ENCODE results near the gene ZCCHC12. TPM values are rescaled to one million over a fixed set of nuclear protein-coding genes. Genes with fewer than 3 reads are reported as not detected.
A peak's percentile ranks its signal among the peaks of the same experiment; 100 is the strongest.
"Not testable (repeated sequence)": the region's sequence is repeated elsewhere in the genome, so short reads cannot be mapped to it uniquely, and the experiment has no call there.

Gene ZCCHC12
- polyA plus RNA-seq (2012; ENCODE audit: low read depth, missing spikeins), result not detected

- FAIRE-seq, result peak; percentile 58
- TF ChIP-seq POLR2A (IDR thresholded peaks at IDR 0.05; ENCODE audit: low read depth, low read length), result no peak
- no peak for TF ChIP-seq PAX5 (IDR thresholded peaks at IDR 0.05; ENCODE audit: insufficient read depth, low read length, severe bottlenecking)
- no peak for TF ChIP-seq TAF1 (IDR thresholded peaks at IDR 0.05; ENCODE audit: low read depth, low read length)
- no peak for TF ChIP-seq POU2F2 (IDR thresholded peaks at IDR 0.05; ENCODE audit: low read depth, low read length)
- no peak for TF ChIP-seq SPI1 (IDR thresholded peaks at IDR 0.05; ENCODE audit: low read depth, low read length)
- no peak for TF ChIP-seq POLR2AphosphoS5 (IDR thresholded peaks at IDR 0.05; ENCODE audit: low read depth, low read length)
- peak; percentile 32 for DNase-seq (ENCODE audit: insufficient read length, low spot score)
Observed at GRCh38 chrX:118823263-118824172, at the start of gene ZCCHC12. ZCCHC12 (plus strand) TSS chrX:118823824; CDS start chrX:118825245, 1,421 bp downstream.

- FAIRE-seq, result no peak
- TF ChIP-seq TAF1 (IDR thresholded peaks at IDR 0.05; ENCODE audit: low read depth, low read length), result no peak
Observed at GRCh38 chrX:118779581-118779980, 44.0 kb upstream of the ZCCHC12 start.

GRCh38 chrX:118780509-118780908, 43.1 kb upstream of the ZCCHC12 start:
- no peak for TF ChIP-seq PAX5 (IDR thresholded peaks at IDR 0.05; ENCODE audit: insufficient read depth, low read length, severe bottlenecking)
- TF ChIP-seq SPI1 (IDR thresholded peaks at IDR 0.05; ENCODE audit: low read depth, low read length), result no peak
- no peak for TF ChIP-seq TAF1 (IDR thresholded peaks at IDR 0.05; ENCODE audit: low read depth, low read length)
- TF ChIP-seq POU2F2 (IDR thresholded peaks at IDR 0.05; ENCODE audit: low read depth, low read length), result no peak
- TF ChIP-seq POLR2A (IDR thresholded peaks at IDR 0.05; ENCODE audit: low read depth, low read length), result no peak
- TF ChIP-seq POLR2AphosphoS5 (IDR thresholded peaks at IDR 0.05; ENCODE audit: low read depth, low read length), result no peak
- no peak for DNase-seq (ENCODE audit: insufficient read length, low spot score)
- no peak for FAIRE-seq

More at GRCh38 chrX:118779581-118779980, 44.0 kb upstream of the ZCCHC12 start:
- no peak for DNase-seq (ENCODE audit: insufficient read length, low spot score)

GRCh38 chrX:118780911-118781310, 42.7 kb upstream of the ZCCHC12 start:
- TF ChIP-seq POU2F2 (IDR thresholded peaks at IDR 0.05; ENCODE audit: low read depth, low read length) (no peak), TAF1 (IDR thresholded peaks at IDR 0.05; ENCODE audit: low read depth, low read length) (no peak), POLR2AphosphoS5 (IDR thresholded peaks at IDR 0.05; ENCODE audit: low read depth, low read length) (no peak), PAX5 (IDR thresholded peaks at IDR 0.05; ENCODE audit: insufficient read depth, low read length, severe bottlenecking) (no peak), POLR2A (IDR thresholded peaks at IDR 0.05; ENCODE audit: low read depth, low read length) (no peak), SPI1 (IDR thresholded peaks at IDR 0.05; ENCODE audit: low read depth, low read length) (no peak)
- FAIRE-seq (no peak), DNase-seq (ENCODE audit: insufficient read length, low spot score) (no peak)

GRCh38 chrX:118795528-118796280, 27.9 kb upstream of the ZCCHC12 start:
- TF ChIP-seq POLR2A (IDR thresholded peaks at IDR 0.05; ENCODE audit: low read depth, low read length) (no peak), PAX5 (IDR thresholded peaks at IDR 0.05; ENCODE audit: insufficient read depth, low read length, severe bottlenecking) (no peak), POU2F2 (IDR thresholded peaks at IDR 0.05; ENCODE audit: low read depth, low read length) (no peak), SPI1 (IDR thresholded peaks at IDR 0.05; ENCODE audit: low read depth, low read length) (no peak), POLR2AphosphoS5 (IDR thresholded peaks at IDR 0.05; ENCODE audit: low read depth, low read length) (no peak), TAF1 (IDR thresholded peaks at IDR 0.05; ENCODE audit: low read depth, low read length) (no peak)
- FAIRE-seq, result no peak
- DNase-seq (ENCODE audit: insufficient read length, low spot score), result no peak

GRCh38 chrX:118802857-118803256, 20.8 kb upstream of the ZCCHC12 start:
- TF ChIP-seq POLR2A (IDR thresholded peaks at IDR 0.05; ENCODE audit: low read depth, low read length), result no peak
- no peak for TF ChIP-seq SPI1 (IDR thresholded peaks at IDR 0.05; ENCODE audit: low read depth, low read length)
- TF ChIP-seq POLR2AphosphoS5 (IDR thresholded peaks at IDR 0.05; ENCODE audit: low read depth, low read length), result no peak
- no peak for TF ChIP-seq PAX5 (IDR thresholded peaks at IDR 0.05; ENCODE audit: insufficient read depth, low read length, severe bottlenecking)
- TF ChIP-seq TAF1 (IDR thresholded peaks at IDR 0.05; ENCODE audit: low read depth, low read length), result no peak
- TF ChIP-seq POU2F2 (IDR thresholded peaks at IDR 0.05; ENCODE audit: low read depth, low read length), result no peak
- FAIRE-seq, result no peak
- DNase-seq (ENCODE audit: insufficient read length, low spot score), result no peak

GRCh38 chrX:118807151-118808017, 16.2 kb upstream of the ZCCHC12 start:
- no peak for TF ChIP-seq PAX5 (IDR thresholded peaks at IDR 0.05; ENCODE audit: insufficient read depth, low read length, severe bottlenecking)
- FAIRE-seq (peak; percentile 86), DNase-seq (ENCODE audit: insufficient read length, low spot score) (no peak)

GRCh38 chrX:118817257-118817656, 6.4 kb upstream of the ZCCHC12 start:
- FAIRE-seq; DNase-seq (ENCODE audit: insufficient read length, low spot score): not testable (repeated sequence)

- DNase-seq (ENCODE audit: insufficient read length, low spot score) (no peak), FAIRE-seq (no peak)
- TF ChIP-seq POU2F2 (IDR thresholded peaks at IDR 0.05; ENCODE audit: low read depth, low read length) (no peak), POLR2A (IDR thresholded peaks at IDR 0.05; ENCODE audit: low read depth, low read length) (no peak), PAX5 (IDR thresholded peaks at IDR 0.05; ENCODE audit: insufficient read depth, low read length, severe bottlenecking) (no peak), TAF1 (IDR thresholded peaks at IDR 0.05; ENCODE audit: low read depth, low read length) (no peak), SPI1 (IDR thresholded peaks at IDR 0.05; ENCODE audit: low read depth, low read length) (no peak), POLR2AphosphoS5 (IDR thresholded peaks at IDR 0.05; ENCODE audit: low read depth, low read length) (no peak)
Observed at GRCh38 chrX:118824173-118824730, 628 bp downstream of the ZCCHC12 start.

Measured in GM12891 (cell line).